ENCODE measurements around the gene COIL. TPM values are rescaled to one million over a fixed set of nuclear protein-coding genes. Genes with fewer than 3 reads are reported as not detected.
"Not testable (repeated sequence)": the region's sequence is repeated elsewhere in the genome, so short reads cannot be mapped to it uniquely, and the experiment has no call there.

The COIL gene
- total and polyA plus RNA-seq, 3 experiments from 2014 or later, result 13.4 to 23.5 (median 22.3) TPM

DNA sequence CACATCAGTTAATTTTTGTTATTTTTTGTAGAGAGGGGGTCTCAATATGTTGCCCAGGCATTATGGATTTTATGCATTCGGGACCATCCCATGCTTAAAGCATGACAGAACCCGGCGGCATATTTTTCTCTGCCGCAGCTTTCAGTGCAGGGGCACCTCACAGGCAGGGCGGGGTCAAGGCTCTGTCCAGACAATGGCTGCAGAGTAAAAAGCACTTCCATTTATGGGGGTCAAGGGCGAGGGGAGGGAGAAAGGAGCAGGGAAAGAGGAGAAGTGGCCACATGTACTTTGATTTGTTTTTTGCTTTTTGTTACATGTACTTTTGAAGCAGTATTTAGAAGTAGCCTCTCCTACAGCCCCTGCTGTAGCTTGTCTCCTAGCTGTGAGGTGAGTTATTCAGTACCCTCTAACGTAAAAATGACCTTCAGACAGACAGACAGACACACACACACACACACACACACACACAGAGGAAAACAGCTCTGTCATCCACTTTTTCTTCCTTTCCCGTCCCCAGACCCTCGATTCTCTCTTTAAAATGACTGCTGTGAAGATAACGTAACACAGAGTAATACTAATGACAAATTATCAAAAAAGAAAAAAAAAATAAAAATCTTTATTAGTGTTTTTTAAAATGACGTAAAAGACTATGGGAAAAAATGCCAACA lies 16.2 kb upstream of the COIL start:
- peaks cover 5 to 10% of the 10 kb centered on the region in 2 donors for H3K27me3 Mint-ChIP-seq
- ChIA-PET CTCF (interaction anchor here (0.9 to 1.6 kb wide), 2 partner anchors 16 to 69 kb away, joined by 3 to 9 read pairs; partner anchors contain the start of gene COIL), POLR2A (no interaction called here)
- Histone ChIP-seq H3K4me1 (ENCODE audit: insufficient read depth, low read length) (peaks cover 12% of the 10 kb centered on the region), H3K27me3 (ENCODE audit: insufficient read depth, low read length, poor library complexity, severe bottlenecking) (peaks cover 7% of the 10 kb centered on the region), H3K4me3 (ENCODE audit: low read length) (no peak overlapping the region), H3K27ac (ENCODE audit: low read depth, low read length) (no peak overlapping the region), H3K9me3 (ENCODE audit: low read length) (no peaks in the 10 kb centered on the region), H3K36me3 (ENCODE audit: insufficient read depth, low read length) (no peaks in the 10 kb centered on the region)
- peaks cover 14 to 25% (median 21%) of the 10 kb centered on the region in 3 donors for H3K4me1 Mint-ChIP-seq
- H3K27ac Mint-ChIP-seq, result peak overlapping the region in 4 of 8 donors; percentile 24 to 64 (median 38)
- no peaks in the 10 kb centered on the region for H3K9me3 Mint-ChIP-seq
- H3K36me3 Mint-ChIP-seq, result peaks cover 0 to 7% (median 0%) of the 10 kb centered on the region in 3 donors
- no peak for DNase-seq
- peak overlapping the region; percentile 64 to 85 (median 74) for H3K4me3 Mint-ChIP-seq

DNA sequence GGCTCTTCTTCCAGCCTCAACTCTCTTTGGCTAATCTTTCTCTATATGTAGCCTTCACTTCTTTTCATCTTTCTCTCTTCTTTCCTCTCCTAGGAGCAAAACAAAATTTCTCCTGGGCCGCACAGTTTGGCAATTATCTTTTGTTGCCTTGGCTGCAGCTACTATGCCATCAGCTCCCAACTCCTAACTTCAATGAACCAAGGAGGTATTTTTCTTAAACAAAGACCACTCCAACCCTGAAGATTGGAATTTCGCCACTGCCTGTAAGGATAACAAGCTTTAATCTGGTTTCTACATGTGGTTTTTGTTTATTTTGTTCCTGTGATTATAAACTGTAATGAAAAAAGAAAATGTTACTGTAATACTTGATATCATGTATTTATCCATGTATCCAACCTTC lies 14.8 kb upstream of the COIL start:
- H3K36me3 ChIP-seq (ENCODE audit: insufficient read depth, low read length), result no peaks in the 10 kb centered on the region
- no peaks in the 10 kb centered on the region for H3K9me3 ChIP-seq (ENCODE audit: low read length)
- no peak overlapping the region for H3K27ac ChIP-seq (ENCODE audit: low read depth, low read length)
- peaks cover 0 to 7% (median 3%) of the 10 kb centered on the region in 3 donors for H3K36me3 Mint-ChIP-seq
- no peak overlapping the region for H3K4me3 ChIP-seq (ENCODE audit: low read length)
- POLR2A ChIA-PET, result no interaction called here
- peaks cover 7% of the 10 kb centered on the region for H3K27me3 ChIP-seq (ENCODE audit: insufficient read depth, low read length, poor library complexity, severe bottlenecking)
- H3K4me1 Mint-ChIP-seq, result peaks cover 14 to 25% (median 21%) of the 10 kb centered on the region in 3 donors
- CTCF ChIA-PET, result interaction anchor here (1.4 kb wide), 1 partner anchor 12 kb away, joined by 3 read pairs; no protein-coding TSS in a partner anchor
- H3K9me3 Mint-ChIP-seq, result peaks cover 0 to 3% (median 0%) of the 10 kb centered on the region in 5 donors
- H3K4me3 Mint-ChIP-seq, result no peak overlapping the region
- H3K27ac Mint-ChIP-seq, result no peak overlapping the region
- DNase-seq, result no peak
- peaks cover 12% of the 10 kb centered on the region for H3K4me1 ChIP-seq (ENCODE audit: insufficient read depth, low read length)
- H3K27me3 Mint-ChIP-seq, result peaks cover 5 to 10% of the 10 kb centered on the region in 2 donors

DNA sequence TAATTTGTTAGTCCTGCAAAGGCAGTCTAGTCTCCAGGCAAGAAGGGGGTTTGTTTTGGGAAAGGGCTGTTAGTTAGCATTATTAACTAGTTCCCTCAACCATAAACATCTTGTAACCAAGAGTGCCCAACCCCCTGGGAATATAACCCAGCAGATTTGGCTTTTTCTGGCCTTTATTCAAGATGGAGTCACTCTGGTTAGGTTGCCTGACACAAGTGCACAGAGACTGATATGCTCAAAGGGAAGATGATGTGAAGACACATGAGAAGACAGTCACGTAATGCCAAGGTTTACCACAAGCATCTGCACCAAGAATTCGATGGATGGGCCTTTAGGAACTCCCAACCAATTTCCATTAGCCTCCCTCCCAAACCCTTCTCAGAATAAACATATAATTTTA lies 13.2 kb upstream of the COIL start:
- Histone ChIP-seq H3K9me3 (ENCODE audit: low read length) (no peaks in the 10 kb centered on the region), H3K27me3 (ENCODE audit: insufficient read depth, low read length, poor library complexity, severe bottlenecking) (peaks cover 7% of the 10 kb centered on the region), H3K4me1 (ENCODE audit: insufficient read depth, low read length) (peaks cover 12% of the 10 kb centered on the region), H3K4me3 (ENCODE audit: low read length) (no peak overlapping the region), H3K36me3 (ENCODE audit: insufficient read depth, low read length) (no peaks in the 10 kb centered on the region), H3K27ac (ENCODE audit: low read depth, low read length) (no peak overlapping the region)
- Mint-ChIP-seq H3K27me3 (peaks cover 5 to 10% of the 10 kb centered on the region in 2 donors), H3K36me3 (peaks cover 0 to 7% (median 3%) of the 10 kb centered on the region in 3 donors), H3K27ac (no peak overlapping the region), H3K4me3 (no peak overlapping the region), H3K4me1 (peaks cover 14 to 22% (median 19%) of the 10 kb centered on the region in 3 donors), H3K9me3 (peaks cover 0 to 4% (median 0%) of the 10 kb centered on the region in 5 donors)
- CTCF ChIA-PET, result no interaction called here
- DNase-seq, result no peak
- POLR2A ChIA-PET, result no interaction called here

DNA sequence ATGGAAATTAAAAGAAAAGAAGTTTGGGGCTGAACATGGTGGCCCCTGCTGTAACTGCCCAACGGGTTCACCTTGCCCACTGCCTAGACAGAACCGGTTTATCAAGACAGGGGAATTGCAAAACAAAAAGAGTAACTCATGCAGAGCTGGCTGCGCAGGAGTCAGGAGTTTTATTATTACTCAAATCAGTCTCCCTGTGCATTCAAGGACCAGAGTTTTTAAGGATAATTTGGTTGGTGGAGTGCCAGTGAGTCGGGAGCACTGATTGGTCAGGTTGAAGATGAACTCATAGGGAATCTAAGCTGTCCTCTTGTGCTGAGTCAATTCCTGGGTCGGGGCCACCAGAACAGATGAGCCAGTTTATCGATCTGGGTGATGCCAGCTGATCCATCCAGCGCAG lies 12.7 kb upstream of the COIL start:
- Mint-ChIP-seq H3K27ac (no peak overlapping the region), H3K4me1 (peaks cover 11 to 17% (median 14%) of the 10 kb centered on the region in 3 donors), H3K9me3 (peaks cover 0 to 4% (median 0%) of the 10 kb centered on the region in 5 donors), H3K27me3 (peaks cover 5 to 10% of the 10 kb centered on the region in 2 donors), H3K4me3 (no peak overlapping the region), H3K36me3 (peaks cover 0 to 7% (median 3%) of the 10 kb centered on the region in 3 donors)
- no peaks in the 10 kb centered on the region for H3K36me3 ChIP-seq (ENCODE audit: insufficient read depth, low read length)
- no peak overlapping the region for H3K4me3 ChIP-seq (ENCODE audit: low read length)
- peaks cover 7% of the 10 kb centered on the region for H3K27me3 ChIP-seq (ENCODE audit: insufficient read depth, low read length, poor library complexity, severe bottlenecking)
- peaks cover 9% of the 10 kb centered on the region for H3K4me1 ChIP-seq (ENCODE audit: insufficient read depth, low read length)
- no peaks in the 10 kb centered on the region for H3K9me3 ChIP-seq (ENCODE audit: low read length)
- no peak for DNase-seq
- CTCF ChIA-PET, result no interaction called here
- H3K27ac ChIP-seq (ENCODE audit: low read depth, low read length), result no peak overlapping the region
- POLR2A ChIA-PET, result no interaction called here

DNA sequence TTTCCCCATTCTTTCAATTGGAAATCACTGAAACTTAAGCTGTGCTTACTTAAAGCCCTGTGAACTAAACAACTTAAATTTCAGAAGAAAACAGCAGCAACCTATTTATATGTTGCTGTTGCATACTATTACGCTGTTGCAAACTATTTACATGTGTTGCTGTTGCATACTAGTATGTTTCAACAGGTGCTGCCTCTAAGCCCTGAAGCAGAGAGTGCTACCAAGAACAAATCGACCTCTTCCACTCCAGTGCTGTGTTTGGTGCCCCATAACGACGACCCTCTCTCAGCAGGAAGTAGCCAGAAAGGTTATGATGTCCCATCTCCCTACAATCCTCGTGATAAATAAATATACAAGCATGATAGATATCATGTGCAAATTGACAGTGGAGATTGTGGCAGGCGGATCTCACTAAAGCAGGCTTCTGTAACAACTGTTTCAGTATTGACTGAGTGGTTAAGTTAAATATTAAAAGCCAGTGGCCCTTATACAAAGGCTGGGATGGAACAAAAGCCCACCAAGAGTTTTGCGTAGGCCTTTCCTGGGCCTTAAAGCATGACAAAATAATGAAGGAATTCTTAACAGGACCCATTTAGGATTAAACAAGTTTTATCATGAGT lies 11.4 kb upstream of the COIL start:
- POLR2A ChIA-PET, result no interaction called here
- no peaks in the 10 kb centered on the region for H3K9me3 ChIP-seq (ENCODE audit: low read length)
- no peak overlapping the region for H3K27ac Mint-ChIP-seq
- H3K4me1 Mint-ChIP-seq, result peaks cover 4 to 5% (median 5%) of the 10 kb centered on the region in 3 donors
- peaks cover 8 to 10% of the 10 kb centered on the region in 2 donors for H3K27me3 Mint-ChIP-seq
- no peak overlapping the region for H3K4me3 Mint-ChIP-seq
- no peaks in the 10 kb centered on the region for H3K36me3 ChIP-seq (ENCODE audit: insufficient read depth, low read length)
- peaks cover 0 to 4% (median 0%) of the 10 kb centered on the region in 5 donors for H3K9me3 Mint-ChIP-seq
- CTCF ChIA-PET, result no interaction called here
- H3K27ac ChIP-seq (ENCODE audit: low read depth, low read length), result no peak overlapping the region
- H3K27me3 ChIP-seq (ENCODE audit: insufficient read depth, low read length, poor library complexity, severe bottlenecking), result peaks cover 7% of the 10 kb centered on the region
- peaks cover 0 to 3% (median 0%) of the 10 kb centered on the region in 3 donors for H3K36me3 Mint-ChIP-seq
- no peak for DNase-seq
- H3K4me1 ChIP-seq (ENCODE audit: insufficient read depth, low read length), result peaks cover 4% of the 10 kb centered on the region
- H3K4me3 ChIP-seq (ENCODE audit: low read length), result no peak overlapping the region

DNA sequence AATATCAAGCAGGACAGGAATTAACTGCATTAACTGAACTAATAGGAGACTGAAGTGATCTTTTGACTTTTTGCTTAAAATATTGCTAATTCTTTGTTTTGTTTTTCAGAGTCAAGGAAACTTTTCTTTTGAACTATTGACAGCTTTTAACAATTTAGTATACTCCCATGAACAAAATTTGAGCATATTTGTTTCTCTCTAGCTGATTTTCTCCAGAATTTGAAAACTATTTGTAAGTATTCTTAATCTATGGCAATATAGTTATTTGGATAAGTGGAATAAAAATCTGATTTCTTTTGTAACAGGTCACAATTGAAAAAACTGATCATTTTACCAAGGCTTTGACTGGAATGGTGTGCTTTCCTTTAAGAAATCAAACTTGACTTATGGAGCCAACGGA lies 10.1 kb upstream of the COIL start:
- POLR2A ChIA-PET, result no interaction called here

DNA sequence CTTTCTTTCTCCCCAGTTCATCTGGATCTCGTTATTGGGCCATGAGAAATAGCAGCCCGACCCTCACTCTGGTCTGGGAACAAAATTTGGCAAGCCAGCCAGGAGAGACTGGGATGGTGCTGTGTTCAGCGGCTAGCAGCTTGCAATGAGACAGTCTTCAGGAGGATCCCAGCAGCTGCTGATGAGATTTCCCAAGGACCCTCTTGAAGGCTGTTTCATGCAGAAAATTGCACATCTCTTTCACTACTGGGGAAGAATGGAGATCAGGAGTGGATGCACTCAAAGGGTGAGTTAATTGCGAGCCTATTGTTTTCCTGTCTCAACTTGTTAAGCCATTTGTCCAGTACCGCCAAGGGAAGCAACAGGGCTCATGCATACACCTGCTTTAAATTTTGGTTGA lies 5.5 kb upstream of the COIL start:
- Histone ChIP-seq H3K27me3 (ENCODE audit: insufficient read depth, low read length, poor library complexity, severe bottlenecking) (no peaks in the 10 kb centered on the region), H3K4me3 (ENCODE audit: low read length) (no peak overlapping the region), H3K36me3 (ENCODE audit: insufficient read depth, low read length) (no peaks in the 10 kb centered on the region), H3K27ac (ENCODE audit: low read depth, low read length) (no peak overlapping the region), H3K9me3 (ENCODE audit: low read length) (no peaks in the 10 kb centered on the region), H3K4me1 (ENCODE audit: insufficient read depth, low read length) (no peaks in the 10 kb centered on the region)
- no peak overlapping the region for H3K4me3 Mint-ChIP-seq
- POLR2A ChIA-PET, result no interaction called here
- peaks cover 4 to 6% of the 10 kb centered on the region in 2 donors for H3K27me3 Mint-ChIP-seq
- peaks cover 0 to 4% (median 0%) of the 10 kb centered on the region in 5 donors for H3K9me3 Mint-ChIP-seq
- CTCF ChIA-PET, result interaction anchor here (0.9 to 1.3 kb wide), 2 partner anchors 12 to 146 kb away, joined by 3 read pairs; partner anchors contain the start of gene SCPEP1
- no peak overlapping the region for H3K27ac Mint-ChIP-seq
- no peaks in the 10 kb centered on the region for H3K4me1 Mint-ChIP-seq
- no peaks in the 10 kb centered on the region for H3K36me3 Mint-ChIP-seq
- no peak for DNase-seq

More for the DNA sequence above, 10.1 kb upstream of the COIL start:
- H3K36me3 Mint-ChIP-seq, result peaks cover 0 to 3% (median 0%) of the 10 kb centered on the region in 3 donors
- no peaks in the 10 kb centered on the region for H3K9me3 ChIP-seq (ENCODE audit: low read length)
- H3K4me3 Mint-ChIP-seq, result no peak overlapping the region
- H3K27ac Mint-ChIP-seq, result no peak overlapping the region
- H3K36me3 ChIP-seq (ENCODE audit: insufficient read depth, low read length), result no peaks in the 10 kb centered on the region
- H3K4me1 Mint-ChIP-seq, result no peaks in the 10 kb centered on the region
- H3K4me1 ChIP-seq (ENCODE audit: insufficient read depth, low read length), result no peaks in the 10 kb centered on the region
- H3K4me3 ChIP-seq (ENCODE audit: low read length), result no peak overlapping the region
- no peak for DNase-seq
- peaks cover 0 to 4% (median 0%) of the 10 kb centered on the region in 5 donors for H3K9me3 Mint-ChIP-seq
- peaks cover 3 to 14% of the 10 kb centered on the region in 2 donors for H3K27me3 Mint-ChIP-seq
- H3K27ac ChIP-seq (ENCODE audit: low read depth, low read length), result no peak overlapping the region
- CTCF ChIA-PET, result interaction anchor here (1.3 kb wide), 1 partner anchor 11 kb away, joined by 5 read pairs; the partner anchor contains the start of gene COIL
- no peaks in the 10 kb centered on the region for H3K27me3 ChIP-seq (ENCODE audit: insufficient read depth, low read length, poor library complexity, severe bottlenecking)

DNA sequence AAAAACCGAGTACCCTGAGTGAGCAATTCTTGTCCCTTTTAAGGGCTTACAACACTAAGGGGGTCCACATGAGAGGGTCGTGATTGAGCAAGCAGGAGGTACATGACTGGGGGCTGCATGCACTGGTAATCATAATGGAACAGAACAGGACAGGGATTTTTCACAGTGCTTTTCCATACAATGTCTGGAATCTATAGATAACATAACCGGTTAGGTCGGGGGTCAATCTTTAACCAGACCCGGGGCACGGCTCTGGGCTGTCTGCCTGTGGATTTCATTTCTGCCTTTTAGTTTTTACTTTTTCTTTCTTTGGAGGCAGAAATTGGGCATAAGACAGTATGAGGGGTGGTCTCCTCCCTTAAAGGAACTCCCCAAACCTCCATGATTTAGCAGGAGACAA lies 4.8 kb upstream of the COIL start:
- H3K27ac Mint-ChIP-seq, result peak overlapping the region in 1 of 8 donors; percentile 80
- H3K9me3 Mint-ChIP-seq; H3K27me3 ChIP-seq (ENCODE audit: insufficient read depth, low read length, poor library complexity, severe bottlenecking); H3K9me3 ChIP-seq (ENCODE audit: low read length); H3K4me1 Mint-ChIP-seq; H3K4me1 ChIP-seq (ENCODE audit: insufficient read depth, low read length); H3K4me3 ChIP-seq (ENCODE audit: low read length); POLR2A ChIA-PET; DNase-seq; H3K27ac ChIP-seq (ENCODE audit: low read depth, low read length); H3K36me3 ChIP-seq (ENCODE audit: insufficient read depth, low read length); H3K27me3 Mint-ChIP-seq; H3K36me3 Mint-ChIP-seq; H3K4me3 Mint-ChIP-seq: not testable (repeated sequence)
- CTCF ChIA-PET, result interaction anchor here (1.3 kb wide), 1 partner anchor 146 kb away, joined by 3 read pairs; no protein-coding TSS in a partner anchor
